ENCODE data around the gene MRTO4.
A peak's percentile ranks its signal among the peaks of the same experiment; 100 is the strongest.

MRTO4 gene

GRCh38 chr1:19206947-19207346 lies 44.7 kb upstream of the MRTO4 start:
- DNase-seq (ENCODE audit: low read depth) = no peak
- H3K4me3 ChIP-seq (ENCODE audit: control insufficient read depth, low read depth, low read length) = no peak overlapping the region
- TF ChIP-seq CTCF (IDR thresholded peaks at IDR 0.05; ENCODE audit: control insufficient read depth, insufficient read depth, low read depth, low read length, missing control alignments) = no peak

DNA sequence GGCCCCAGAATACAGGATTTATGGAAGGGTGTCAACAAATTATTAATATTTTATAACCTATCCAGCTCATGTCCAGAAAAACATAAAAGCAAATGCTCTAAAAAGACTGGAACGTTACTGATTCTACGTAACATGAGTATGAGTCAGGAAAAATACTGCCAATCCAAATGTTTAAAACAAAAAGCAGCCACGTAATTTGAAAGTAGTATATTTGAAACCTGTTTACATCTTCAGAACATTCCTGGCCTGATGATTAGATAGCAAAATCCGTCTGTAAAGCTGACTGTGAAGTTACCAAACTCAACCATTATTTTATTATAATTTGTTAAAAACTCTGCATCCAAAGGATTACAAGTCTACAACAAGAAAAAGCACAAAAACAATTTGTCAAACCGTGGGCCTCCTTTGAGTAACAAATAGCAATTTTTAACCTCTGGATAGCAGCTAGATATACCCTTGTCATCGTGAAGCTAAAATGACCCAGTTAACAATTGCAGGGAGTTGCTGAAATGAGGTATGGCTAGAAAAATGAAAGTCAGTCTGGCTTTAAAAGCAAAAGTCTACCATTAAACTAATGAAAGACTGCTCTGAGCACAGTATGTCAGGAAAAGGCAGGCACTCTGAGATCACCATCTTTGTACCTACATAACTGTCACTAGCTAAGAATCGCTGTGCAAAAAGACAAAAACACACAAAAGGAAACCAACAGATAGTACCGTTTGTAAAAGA lies 42.7 kb upstream of the MRTO4 start:
- no peak for DNase-seq (ENCODE audit: low read depth)
- peak overlapping the region; percentile 54 for H3K4me3 ChIP-seq (ENCODE audit: control insufficient read depth, low read depth, low read length)
- TF ChIP-seq CTCF (IDR thresholded peaks at IDR 0.05; ENCODE audit: control insufficient read depth, insufficient read depth, low read depth, low read length, missing control alignments) = no peak

GRCh38 chr1:19209439-19209989 lies 42.1 kb upstream of the MRTO4 start:
- peak overlapping the region; percentile 54 for H3K4me3 ChIP-seq (ENCODE audit: control insufficient read depth, low read depth, low read length)
- TF ChIP-seq CTCF (IDR thresholded peaks at IDR 0.05; ENCODE audit: control insufficient read depth, insufficient read depth, low read depth, low read length, missing control alignments) = no peak
- DNase-seq (ENCODE audit: low read depth) = no peak

- DNase-seq (ENCODE audit: low read depth) = peak; percentile 67
- H3K4me3 ChIP-seq (ENCODE audit: control insufficient read depth, low read depth, low read length) = peak within 1 kb of the TSS; percentile 54
- no peak for TF ChIP-seq CTCF (IDR thresholded peaks at IDR 0.05; ENCODE audit: control insufficient read depth, insufficient read depth, low read depth, low read length, missing control alignments)
These were observed 41.4 kb upstream of the MRTO4 start, which contains the start of gene UBR4 for GRCh38 chr1:19209990-19210771. Gene UBR4, minus strand, starts transcription at chr1:19210266. Its CDS starts 18 bp downstream, at chr1:19210248.

GRCh38 chr1:19210772-19211549 lies 40.6 kb upstream of the MRTO4 start:
- no peak for DNase-seq (ENCODE audit: low read depth)
- H3K4me3 ChIP-seq (ENCODE audit: control insufficient read depth, low read depth, low read length) = peak overlapping the region; percentile 54
- TF ChIP-seq CTCF (IDR thresholded peaks at IDR 0.05; ENCODE audit: control insufficient read depth, insufficient read depth, low read depth, low read length, missing control alignments) = no peak

- H3K4me3 ChIP-seq (ENCODE audit: control insufficient read depth, low read depth, low read length) = no peak overlapping the region
- no peak for TF ChIP-seq CTCF (IDR thresholded peaks at IDR 0.05; ENCODE audit: control insufficient read depth, insufficient read depth, low read depth, low read length, missing control alignments)
- DNase-seq (ENCODE audit: low read depth) = no peak
These were observed 39.4 kb upstream of the MRTO4 start for GRCh38 chr1:19212167-19212566.
